ENCODE results near the gene PPP2R5C.

PPP2R5C gene

GRCh38 chr14:101755591-101756324 is 5.8 kb upstream of the PPP2R5C start:
- DNase-seq, result no peak

GRCh38 chr14:101757064-101757838 is 4.3 kb upstream of the PPP2R5C start:
- no peak for DNase-seq

GRCh38 chr14:101757839-101758211 is 3.7 kb upstream of the PPP2R5C start:
- no peak for DNase-seq

GRCh38 chr14:101758913-101759593 is 2.5 kb upstream of the PPP2R5C start:
- DNase-seq, result no peak

GRCh38 chr14:101760138-101761011 is 1.1 kb upstream of the PPP2R5C start:
- DNase-seq, result peak; percentile 95

GRCh38 chr14:101761881-101762529 is 496 bp downstream of the PPP2R5C start:
- DNase-seq, result no peak

- no peak for DNase-seq
Measured at GRCh38 chr14:101762530-101763101, 1.1 kb downstream of the PPP2R5C start.

GRCh38 chr14:101763941-101764709 is 2.6 kb downstream of the PPP2R5C start:
- DNase-seq, result no peak

GRCh38 chr14:101767618-101768362 is 6.3 kb downstream of the PPP2R5C start:
- DNase-seq, result no peak

- DNase-seq, result no peak
Measured at GRCh38 chr14:101770183-101770582, 8.7 kb downstream of the PPP2R5C start.

- no peak for DNase-seq
Measured at GRCh38 chr14:101772770-101773169, 11.3 kb downstream of the PPP2R5C start.

GRCh38 chr14:101773378-101773777 is 11.9 kb downstream of the PPP2R5C start:
- no peak for DNase-seq

- no peak for DNase-seq
Measured at GRCh38 chr14:101774006-101774795, 12.7 kb downstream of the PPP2R5C start.

GRCh38 chr14:101774814-101775213 is 13.3 kb downstream of the PPP2R5C start:
- DNase-seq, result no peak

GRCh38 chr14:101775826-101776225 is 14.3 kb downstream of the PPP2R5C start:
- DNase-seq, result no peak

- no peak for DNase-seq
Measured at GRCh38 chr14:101776344-101776743, 14.8 kb downstream of the PPP2R5C start.

- no peak for DNase-seq
Measured at GRCh38 chr14:101780390-101780789, 18.9 kb downstream of the PPP2R5C start.

- no peak for DNase-seq
Measured at GRCh38 chr14:101780887-101781239, 19.4 kb downstream of the PPP2R5C start.

- peak; percentile 11 for DNase-seq
Measured at GRCh38 chr14:101781240-101782061, 19.9 kb downstream of the PPP2R5C start.
